K562 (cell line): ENCODE results near the gene ATG12.

Source experiments
- HMG20B ChIP-seq: fragments of 250-450 bp; sonication (Bioruptor Pico); IDR thresholded peaks from 2 replicates; pipeline ENCODE4 v1.5.0; 2021; ENCODE audit warnings: mild to moderate bottlenecking
- HNRNPK ChIP-seq: fragments of 200-400 bp; formaldehyde crosslinking; IDR thresholded peaks from one replicate; pipeline ENCODE4 v1.6.1; 2018; ENCODE audit warnings: mild to moderate bottlenecking, low read depth, low read length; ENCODE audit not compliant: poor library complexity, severe bottlenecking
- NFYB ChIP-seq: IDR thresholded peaks from 2 replicates; pipeline ENCODE4 v1.6.1; 2011; ENCODE audit warnings: mild to moderate bottlenecking, moderate library complexity; ENCODE audit not compliant: insufficient read length; ENCODE audit errors: extremely low read depth
- NRF1 ChIP-seq, 2 experiments: fragments of 450-650 bp; IDR thresholded peaks in 1 of 2; conservative IDR thresholded peaks in 1 of 2; 2 replicates each; pipeline ENCODE4 v1.6.1; 2014; ENCODE audit warnings: mild to moderate bottlenecking in 2 of 2
- POLR2A ChIP-seq: fragments of 450-650 bp; conservative IDR thresholded peaks from 2 replicates; pipeline ENCODE4 v1.6.1; 2016
- ZNF274 ChIP-seq: IDR thresholded peaks from 2 replicates; pipeline ENCODE4 v1.6.1; 2011; ENCODE audit warnings: low read depth, mild to moderate bottlenecking, low read length, moderate library complexity, borderline replicate concordance
- TF ChIP-seq, protein P1 (sequence below): sonication (generic); formaldehyde crosslinking; IDR thresholded peaks from 2 replicates; pipeline ENCODE4 v1.8.1; 2023; ENCODE audit warnings: mild to moderate bottlenecking, missing genetic modification reagents
- TF ChIP-seq, protein P2 (sequence below): fragments of 450-650 bp; IDR thresholded peaks from 2 replicates; pipeline ENCODE4 v1.6.1; 2018; ENCODE audit not compliant: partially characterized antibody
- TF ChIP-seq, protein P3 (sequence below): sonication (generic); formaldehyde crosslinking; IDR thresholded peaks from 2 replicates; pipeline ENCODE4 v1.8.0; 2022; ENCODE audit warnings: mild to moderate bottlenecking, missing genetic modification reagents
- TF ChIP-seq, protein P4 (sequence below), 3 experiments: IDR thresholded peaks in 2 of 3; conservative IDR thresholded peaks in 1 of 3; 2 replicates each; pipeline ENCODE4 v1.5.1; 2011 to 2012; ENCODE audit warnings: low read length in 3 of 3, mild to moderate bottlenecking in 3 of 3, control low read depth in 2 of 3, improper control_type of control experiment in 1 of 3, inconsistent platforms in 1 of 3, low read depth in 1 of 3, mixed read lengths in 1 of 3, moderate library complexity in 1 of 3; ENCODE audit not compliant: insufficient read depth in 2 of 3
- TF ChIP-seq, protein P5 (sequence below): sonication (generic); formaldehyde crosslinking; IDR thresholded peaks from 2 replicates; pipeline ENCODE4 v1.5.0; 2020; ENCODE audit warnings: missing genetic modification reagents

DNA sequence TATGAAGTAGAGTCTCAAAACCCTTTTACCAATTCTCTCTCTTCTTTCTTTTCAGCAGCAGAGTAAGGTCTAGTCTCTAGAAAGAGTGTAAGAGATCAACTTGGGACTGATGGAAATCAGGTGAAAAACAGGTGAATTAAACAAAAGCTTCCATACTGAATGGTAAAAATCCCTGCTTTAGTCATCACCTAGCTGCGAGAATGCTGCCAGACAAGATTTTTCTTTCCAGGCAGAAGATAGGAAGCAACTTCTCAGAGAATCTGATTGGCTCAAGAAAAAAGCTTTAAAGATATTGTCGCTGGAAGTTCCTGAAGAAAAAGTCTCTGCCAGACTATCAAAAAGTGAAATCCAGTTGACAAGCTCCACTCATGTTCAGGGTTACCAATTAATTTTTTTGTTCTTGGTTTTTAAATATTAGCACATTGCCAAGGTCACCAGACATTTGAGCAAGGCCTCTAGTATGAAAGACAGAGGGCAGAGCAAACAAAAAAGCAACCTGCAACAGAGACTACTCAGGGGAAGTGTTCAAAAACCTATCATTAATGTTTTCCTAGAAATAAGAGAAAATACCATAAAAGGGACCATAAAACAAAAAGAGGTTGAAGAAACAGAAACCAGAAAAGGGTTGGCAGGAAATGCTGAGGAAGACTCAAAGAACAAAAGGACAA lies 34.2 kb downstream of the ATG12 start:
- TF ChIP-seq, protein P1, sequence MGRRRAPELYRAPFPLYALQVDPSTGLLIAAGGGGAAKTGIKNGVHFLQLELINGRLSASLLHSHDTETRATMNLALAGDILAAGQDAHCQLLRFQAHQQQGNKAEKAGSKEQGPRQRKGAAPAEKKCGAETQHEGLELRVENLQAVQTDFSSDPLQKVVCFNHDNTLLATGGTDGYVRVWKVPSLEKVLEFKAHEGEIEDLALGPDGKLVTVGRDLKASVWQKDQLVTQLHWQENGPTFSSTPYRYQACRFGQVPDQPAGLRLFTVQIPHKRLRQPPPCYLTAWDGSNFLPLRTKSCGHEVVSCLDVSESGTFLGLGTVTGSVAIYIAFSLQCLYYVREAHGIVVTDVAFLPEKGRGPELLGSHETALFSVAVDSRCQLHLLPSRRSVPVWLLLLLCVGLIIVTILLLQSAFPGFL (CRISPR knock-in tag) = no peak
- no peak for TF ChIP-seq HMG20B (CRISPR knock-in tag)
- TF ChIP-seq NFYB = no peak
- TF ChIP-seq, protein P2, sequence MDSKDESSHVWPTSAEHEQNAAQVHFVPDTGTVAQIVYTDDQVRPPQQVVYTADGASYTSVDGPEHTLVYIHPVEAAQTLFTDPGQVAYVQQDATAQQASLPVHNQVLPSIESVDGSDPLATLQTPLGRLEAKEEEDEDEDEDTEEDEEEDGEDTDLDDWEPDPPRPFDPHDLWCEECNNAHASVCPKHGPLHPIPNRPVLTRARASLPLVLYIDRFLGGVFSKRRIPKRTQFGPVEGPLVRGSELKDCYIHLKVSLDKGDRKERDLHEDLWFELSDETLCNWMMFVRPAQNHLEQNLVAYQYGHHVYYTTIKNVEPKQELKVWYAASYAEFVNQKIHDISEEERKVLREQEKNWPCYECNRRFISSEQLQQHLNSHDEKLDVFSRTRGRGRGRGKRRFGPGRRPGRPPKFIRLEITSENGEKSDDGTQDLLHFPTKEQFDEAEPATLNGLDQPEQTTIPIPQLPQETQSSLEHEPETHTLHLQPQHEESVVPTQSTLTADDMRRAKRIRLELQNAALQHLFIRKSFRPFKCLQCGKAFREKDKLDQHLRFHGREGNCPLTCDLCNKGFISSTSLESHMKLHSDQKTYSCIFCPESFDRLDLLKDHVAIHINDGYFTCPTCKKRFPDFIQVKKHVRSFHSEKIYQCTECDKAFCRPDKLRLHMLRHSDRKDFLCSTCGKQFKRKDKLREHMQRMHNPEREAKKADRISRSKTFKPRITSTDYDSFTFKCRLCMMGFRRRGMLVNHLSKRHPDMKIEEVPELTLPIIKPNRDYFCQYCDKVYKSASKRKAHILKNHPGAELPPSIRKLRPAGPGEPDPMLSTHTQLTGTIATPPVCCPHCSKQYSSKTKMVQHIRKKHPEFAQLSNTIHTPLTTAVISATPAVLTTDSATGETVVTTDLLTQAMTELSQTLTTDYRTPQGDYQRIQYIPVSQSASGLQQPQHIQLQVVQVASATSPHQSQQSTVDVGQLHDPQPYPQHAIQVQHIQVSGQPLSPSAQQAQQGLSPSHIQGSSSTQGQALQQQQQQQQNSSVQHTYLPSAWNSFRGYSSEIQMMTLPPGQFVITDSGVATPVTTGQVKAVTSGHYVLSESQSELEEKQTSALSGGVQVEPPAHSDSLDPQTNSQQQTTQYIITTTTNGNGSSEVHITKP = no peak
- no peak for TF ChIP-seq ZNF274
- TF ChIP-seq, protein P3, sequence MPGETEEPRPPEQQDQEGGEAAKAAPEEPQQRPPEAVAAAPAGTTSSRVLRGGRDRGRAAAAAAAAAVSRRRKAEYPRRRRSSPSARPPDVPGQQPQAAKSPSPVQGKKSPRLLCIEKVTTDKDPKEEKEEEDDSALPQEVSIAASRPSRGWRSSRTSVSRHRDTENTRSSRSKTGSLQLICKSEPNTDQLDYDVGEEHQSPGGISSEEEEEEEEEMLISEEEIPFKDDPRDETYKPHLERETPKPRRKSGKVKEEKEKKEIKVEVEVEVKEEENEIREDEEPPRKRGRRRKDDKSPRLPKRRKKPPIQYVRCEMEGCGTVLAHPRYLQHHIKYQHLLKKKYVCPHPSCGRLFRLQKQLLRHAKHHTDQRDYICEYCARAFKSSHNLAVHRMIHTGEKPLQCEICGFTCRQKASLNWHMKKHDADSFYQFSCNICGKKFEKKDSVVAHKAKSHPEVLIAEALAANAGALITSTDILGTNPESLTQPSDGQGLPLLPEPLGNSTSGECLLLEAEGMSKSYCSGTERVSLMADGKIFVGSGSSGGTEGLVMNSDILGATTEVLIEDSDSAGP = no peak
- TF ChIP-seq, protein P4, sequence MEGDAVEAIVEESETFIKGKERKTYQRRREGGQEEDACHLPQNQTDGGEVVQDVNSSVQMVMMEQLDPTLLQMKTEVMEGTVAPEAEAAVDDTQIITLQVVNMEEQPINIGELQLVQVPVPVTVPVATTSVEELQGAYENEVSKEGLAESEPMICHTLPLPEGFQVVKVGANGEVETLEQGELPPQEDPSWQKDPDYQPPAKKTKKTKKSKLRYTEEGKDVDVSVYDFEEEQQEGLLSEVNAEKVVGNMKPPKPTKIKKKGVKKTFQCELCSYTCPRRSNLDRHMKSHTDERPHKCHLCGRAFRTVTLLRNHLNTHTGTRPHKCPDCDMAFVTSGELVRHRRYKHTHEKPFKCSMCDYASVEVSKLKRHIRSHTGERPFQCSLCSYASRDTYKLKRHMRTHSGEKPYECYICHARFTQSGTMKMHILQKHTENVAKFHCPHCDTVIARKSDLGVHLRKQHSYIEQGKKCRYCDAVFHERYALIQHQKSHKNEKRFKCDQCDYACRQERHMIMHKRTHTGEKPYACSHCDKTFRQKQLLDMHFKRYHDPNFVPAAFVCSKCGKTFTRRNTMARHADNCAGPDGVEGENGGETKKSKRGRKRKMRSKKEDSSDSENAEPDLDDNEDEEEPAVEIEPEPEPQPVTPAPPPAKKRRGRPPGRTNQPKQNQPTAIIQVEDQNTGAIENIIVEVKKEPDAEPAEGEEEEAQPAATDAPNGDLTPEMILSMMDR (IDR thresholded peaks at IDR 0.05 in 2 of 3, conservative IDR thresholded peaks at IDR 0.05 in 1 of 3; ENCODE audit: insufficient read depth in 2 of 3, low read depth in 1 of 3, low read length in 3 of 3) = no peak
- no peak for TF ChIP-seq POLR2A
- no peak for TF ChIP-seq NRF1 (conservative IDR thresholded peaks at IDR 0.05 in 1 of 2, IDR thresholded peaks at IDR 0.05 in 1 of 2)
- TF ChIP-seq, protein P5, sequence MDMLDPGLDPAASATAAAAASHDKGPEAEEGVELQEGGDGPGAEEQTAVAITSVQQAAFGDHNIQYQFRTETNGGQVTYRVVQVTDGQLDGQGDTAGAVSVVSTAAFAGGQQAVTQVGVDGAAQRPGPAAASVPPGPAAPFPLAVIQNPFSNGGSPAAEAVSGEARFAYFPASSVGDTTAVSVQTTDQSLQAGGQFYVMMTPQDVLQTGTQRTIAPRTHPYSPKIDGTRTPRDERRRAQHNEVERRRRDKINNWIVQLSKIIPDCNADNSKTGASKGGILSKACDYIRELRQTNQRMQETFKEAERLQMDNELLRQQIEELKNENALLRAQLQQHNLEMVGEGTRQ (CRISPR knock-in tag) = no peak
- TF ChIP-seq HNRNPK = no peak
